Neural crest cell (in vitro differentiated cells): ENCODE measurements around the gene ACTN4. TPM values are rescaled to one million over a fixed set of nuclear protein-coding genes. Genes with fewer than 3 reads are reported as not detected.

ENCODE experiments used
- DNase-seq: peaks from one replicate; pipeline ENCODE4 v3.0.0; 2021; ENCODE audit warnings: low read depth, mixed read lengths, low spot score
- H3K27ac Mint-ChIP-seq: one replicate; pipeline ENCODE4 v1.8.0; 2021; ENCODE audit warnings: mild to moderate bottlenecking, mixed read lengths; ENCODE audit not compliant: unreplicated experiment
- H3K27me3 Mint-ChIP-seq: 2 replicates; pipeline ENCODE4 v1.8.0; 2021; ENCODE audit warnings: low read depth, mild to moderate bottlenecking, mixed read lengths
- H3K36me3 Mint-ChIP-seq: 2 replicates; pipeline ENCODE4 v1.8.0; 2021; ENCODE audit warnings: low read depth, mild to moderate bottlenecking, mixed read lengths
- H3K4me1 Mint-ChIP-seq: 2 replicates; pipeline ENCODE4 v1.8.0; 2021; ENCODE audit warnings: mixed read lengths
- H3K4me3 Mint-ChIP-seq: one replicate; pipeline ENCODE4 v1.8.0; 2021; ENCODE audit warnings: mild to moderate bottlenecking, mixed read lengths
- H3K9me3 Mint-ChIP-seq: 2 replicates; pipeline ENCODE4 v1.8.0; 2021; ENCODE audit warnings: mixed read lengths
- total RNA-seq: library from RNA; stranded (reverse); gene quantifications from 2 replicates; pipeline ENCODE4 v1.2.1, GENCODE V29; 2021
- TF ChIP-seq, protein P1 (sequence below): fragments of 200-600 bp; sonication (generic); conservative IDR thresholded peaks from 2 replicates; pipeline ENCODE4 v1.5.0; 2021; ENCODE audit warnings: antibody characterized with exemption, mild to moderate bottlenecking

Gene ACTN4
- total RNA-seq, 1 donor from 2014 or later = 324 TPM

- TF ChIP-seq, protein P1, sequence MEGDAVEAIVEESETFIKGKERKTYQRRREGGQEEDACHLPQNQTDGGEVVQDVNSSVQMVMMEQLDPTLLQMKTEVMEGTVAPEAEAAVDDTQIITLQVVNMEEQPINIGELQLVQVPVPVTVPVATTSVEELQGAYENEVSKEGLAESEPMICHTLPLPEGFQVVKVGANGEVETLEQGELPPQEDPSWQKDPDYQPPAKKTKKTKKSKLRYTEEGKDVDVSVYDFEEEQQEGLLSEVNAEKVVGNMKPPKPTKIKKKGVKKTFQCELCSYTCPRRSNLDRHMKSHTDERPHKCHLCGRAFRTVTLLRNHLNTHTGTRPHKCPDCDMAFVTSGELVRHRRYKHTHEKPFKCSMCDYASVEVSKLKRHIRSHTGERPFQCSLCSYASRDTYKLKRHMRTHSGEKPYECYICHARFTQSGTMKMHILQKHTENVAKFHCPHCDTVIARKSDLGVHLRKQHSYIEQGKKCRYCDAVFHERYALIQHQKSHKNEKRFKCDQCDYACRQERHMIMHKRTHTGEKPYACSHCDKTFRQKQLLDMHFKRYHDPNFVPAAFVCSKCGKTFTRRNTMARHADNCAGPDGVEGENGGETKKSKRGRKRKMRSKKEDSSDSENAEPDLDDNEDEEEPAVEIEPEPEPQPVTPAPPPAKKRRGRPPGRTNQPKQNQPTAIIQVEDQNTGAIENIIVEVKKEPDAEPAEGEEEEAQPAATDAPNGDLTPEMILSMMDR = no peak
- H3K36me3 Mint-ChIP-seq = no peaks in the 10 kb centered on the region
- peaks cover 1% of the 10 kb centered on the region for H3K27me3 Mint-ChIP-seq
- no peaks in the 10 kb centered on the region for H3K9me3 Mint-ChIP-seq
- DNase-seq = no peak
- no peak within 1 kb of the TSS for H3K27ac Mint-ChIP-seq
- H3K4me3 Mint-ChIP-seq = peak within 1 kb of the TSS; percentile 34
- H3K4me1 Mint-ChIP-seq = peaks cover 5% of the 10 kb centered on the region
Measured at GRCh38 chr19:38773469-38774177, 126.2 kb downstream of the ACTN4 start, which contains the start of gene LGALS7. Gene LGALS7 (minus strand): TSS chr19:38773517. CDS start chr19:38773492, 25 bp downstream.

DNA sequence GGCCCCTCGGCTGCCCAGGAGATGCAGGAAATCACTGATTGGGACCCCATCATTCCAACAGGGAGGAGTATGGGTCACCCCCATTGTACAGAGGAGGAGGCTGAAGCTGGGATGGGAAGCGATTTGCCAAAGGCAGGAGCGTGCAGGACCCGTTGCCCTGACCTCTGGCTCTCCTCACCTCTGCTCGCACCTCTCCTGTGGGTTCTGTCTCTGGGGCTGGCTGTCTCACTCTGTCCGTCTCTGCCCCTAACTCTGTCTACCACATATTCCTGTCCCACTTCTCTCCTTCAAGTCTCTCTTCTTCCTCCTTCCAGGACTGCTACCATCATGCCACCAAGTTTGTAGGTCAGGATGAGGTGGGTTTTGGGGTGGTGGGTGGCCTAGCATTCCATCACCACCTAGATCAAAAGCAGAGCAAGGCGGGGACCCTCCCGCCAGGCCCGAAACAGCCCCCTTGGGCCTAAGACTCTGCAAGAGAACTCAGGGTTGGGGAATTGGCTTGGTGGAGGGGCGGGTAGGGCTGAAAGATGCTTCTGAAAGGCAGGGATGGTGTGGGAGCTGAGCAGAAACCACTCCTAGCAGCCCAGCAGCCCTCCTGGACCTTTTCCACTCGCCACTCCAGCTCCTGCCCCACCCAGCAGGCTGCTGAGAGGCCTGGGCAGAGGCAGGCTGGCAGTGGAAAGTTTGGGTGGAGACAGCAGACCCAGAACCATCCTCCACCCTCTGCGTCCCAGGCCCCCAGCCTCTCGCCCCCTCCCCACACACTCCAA lies 126.9 kb downstream of the ACTN4 start:
- no peaks in the 10 kb centered on the region for H3K9me3 Mint-ChIP-seq
- no peak overlapping the region for H3K27ac Mint-ChIP-seq

GRCh38 chr19:38778733-38779132 lies 131.3 kb downstream of the ACTN4 start:
- Mint-ChIP-seq H3K9me3 (no peaks in the 10 kb centered on the region), H3K36me3 (no peaks in the 10 kb centered on the region), H3K4me1 (peaks cover 4% of the 10 kb centered on the region), H3K27ac (no peak overlapping the region), H3K4me3 (no peak overlapping the region), H3K27me3 (peaks cover 23% of the 10 kb centered on the region)
- TF ChIP-seq, protein P1 = no peak
- no peak for DNase-seq

More for the DNA sequence above, 126.9 kb downstream of the ACTN4 start:
- H3K27me3 Mint-ChIP-seq = peaks cover 4% of the 10 kb centered on the region
- H3K4me3 Mint-ChIP-seq = no peak overlapping the region
- DNase-seq = no peak
- no peaks in the 10 kb centered on the region for H3K36me3 Mint-ChIP-seq
- TF ChIP-seq, protein P1 = no peak
- peaks cover 5% of the 10 kb centered on the region for H3K4me1 Mint-ChIP-seq

DNA sequence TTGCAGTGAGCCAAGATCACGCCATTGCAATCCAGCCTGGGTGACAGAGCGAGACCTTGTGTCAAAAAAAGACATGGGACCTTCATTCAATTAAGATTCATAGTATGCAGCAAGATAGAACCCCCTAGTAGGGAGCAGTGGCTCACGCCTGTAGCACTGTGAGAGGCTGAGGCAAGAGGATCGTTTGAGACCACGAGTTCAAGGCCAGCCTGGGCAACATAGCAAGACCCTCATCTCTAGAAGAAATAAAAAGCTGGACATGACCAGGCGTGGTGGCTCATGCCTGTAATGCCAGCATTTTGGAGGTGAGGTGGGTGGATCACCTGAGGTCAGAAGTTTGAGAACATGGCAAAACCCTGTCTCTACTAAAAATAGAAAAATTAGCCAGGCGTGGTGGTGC lies 133.0 kb downstream of the ACTN4 start:
- Mint-ChIP-seq H3K4me3 (no peak overlapping the region), H3K9me3 (no peaks in the 10 kb centered on the region), H3K4me1 (peaks cover 4% of the 10 kb centered on the region), H3K27me3 (peaks cover 23% of the 10 kb centered on the region), H3K27ac (no peak overlapping the region), H3K36me3 (no peaks in the 10 kb centered on the region)
- TF ChIP-seq, protein P1 = no peak
- DNase-seq = no peak

- no peak overlapping the region for H3K27ac Mint-ChIP-seq
- peaks cover 4% of the 10 kb centered on the region for H3K4me1 Mint-ChIP-seq
- H3K4me3 Mint-ChIP-seq = no peak overlapping the region
- H3K27me3 Mint-ChIP-seq = peaks cover 23% of the 10 kb centered on the region
- no peaks in the 10 kb centered on the region for H3K9me3 Mint-ChIP-seq
- H3K36me3 Mint-ChIP-seq = no peaks in the 10 kb centered on the region
- TF ChIP-seq, protein P1 = no peak
- DNase-seq = no peak
Measured at GRCh38 chr19:38781058-38781457, 133.6 kb downstream of the ACTN4 start.

Other genes starting within 250 kb of the ACTN4 start
- 10.6 and 11.8 TPM in 2 replicates for gene FAM98C, start 244.6 kb upstream of the ACTN4 start, total RNA-seq
- 0.43 and 0.58 TPM in 2 replicates for gene RASGRP4, start 221.4 kb upstream of the ACTN4 start, total RNA-seq
- 1.1 and 1.5 TPM in 2 replicates for gene RYR1, start 214.0 kb upstream of the ACTN4 start, total RNA-seq
- 1.5 and 3.4 TPM in 2 replicates for gene MAP4K1, start 29.7 kb upstream of the ACTN4 start, total RNA-seq
- gene EIF3K, start 28.5 kb upstream of the ACTN4 start, total RNA-seq = 255 TPM in 2 replicates
- gene CAPN12, start 96.8 kb downstream of the ACTN4 start, total RNA-seq = not detected in 2 replicates
- not detected in 2 replicates for gene LGALS7, start 125.9 kb downstream of the ACTN4 start, total RNA-seq
- gene LGALS7B, start 141.6 kb downstream of the ACTN4 start, total RNA-seq = not detected in 2 replicates
- 0.77 and 0.86 TPM in 2 replicates for gene LGALS4, start 165.3 kb downstream of the ACTN4 start, total RNA-seq
- gene ECH1, start 184.1 kb downstream of the ACTN4 start, total RNA-seq = 77.7 and 79.4 TPM in 2 replicates
- gene HNRNPL, start 202.3 kb downstream of the ACTN4 start, total RNA-seq = 718 and 728 TPM in 2 replicates
- gene RINL, start 230.6 kb downstream of the ACTN4 start, total RNA-seq = 1.4 and 1.6 TPM in 2 replicates